ENCODE results near the gene MKRN2.
"Not testable (repeated sequence)": the region's sequence is repeated elsewhere in the genome, so short reads cannot be mapped to it uniquely, and the experiment has no call there.

MKRN2 gene

DNA sequence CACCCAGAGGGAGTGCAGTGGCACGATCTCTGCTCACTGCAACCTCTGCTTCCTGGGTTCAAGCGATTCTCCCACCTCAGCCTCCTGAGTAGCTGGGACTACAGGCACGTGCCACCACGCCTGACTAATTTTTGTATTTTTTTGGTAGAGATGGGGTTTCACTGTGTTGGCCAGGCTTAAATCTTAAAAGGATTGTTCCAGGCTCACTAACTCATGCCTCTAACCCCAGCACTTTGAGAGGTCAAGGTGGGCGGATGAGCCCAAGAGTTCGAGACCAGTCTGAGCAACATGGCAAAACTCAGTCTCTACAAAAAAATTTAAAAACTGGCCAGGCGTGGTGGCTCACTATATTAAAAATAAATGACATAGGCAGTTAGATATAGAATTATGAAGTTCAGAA is 74.0 kb downstream of the MKRN2 start:
- not testable (repeated sequence) for DNase-seq (ENCODE audit: low read depth)

DNA sequence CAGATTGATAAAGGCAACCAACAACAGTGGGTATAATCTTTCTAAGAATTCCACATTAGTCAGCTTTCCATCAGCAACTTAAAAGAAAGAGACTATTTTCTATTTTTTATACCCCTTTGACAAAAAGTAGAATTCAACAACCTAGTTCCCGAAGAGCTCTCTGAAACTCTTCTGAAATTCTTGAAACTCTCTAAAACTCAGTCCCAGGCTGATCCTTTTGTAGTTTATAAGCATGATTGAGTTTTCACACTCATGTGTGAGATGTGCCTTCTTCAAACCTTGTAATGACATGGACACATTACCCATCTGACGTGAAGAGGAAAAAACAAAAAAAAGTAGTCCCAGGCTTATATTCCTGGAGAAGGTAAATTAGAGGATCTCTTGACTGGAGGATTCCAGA is 75.6 kb downstream of the MKRN2 start:
- DNase-seq (ENCODE audit: low read depth) = no peak

DNA sequence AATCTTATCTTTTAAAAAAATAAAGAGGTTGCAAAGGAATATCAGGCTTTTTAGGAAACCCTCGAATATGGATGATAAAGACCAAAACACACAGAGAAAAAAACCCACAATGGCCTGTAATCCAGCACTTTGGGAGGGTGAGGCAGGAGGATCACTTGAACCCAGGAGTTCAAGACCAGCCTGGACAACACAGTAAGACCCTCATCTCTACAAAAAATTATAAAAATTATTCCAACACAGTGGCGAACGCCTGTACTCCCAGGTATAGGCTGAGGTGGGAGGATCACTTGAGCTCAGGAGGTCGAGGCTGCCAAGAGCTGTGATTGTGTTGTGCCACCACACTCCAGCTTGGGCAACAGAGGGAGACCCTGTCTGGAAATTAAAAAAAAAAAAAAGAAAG is 76.2 kb downstream of the MKRN2 start:
- DNase-seq (ENCODE audit: low read depth) = no peak

Data from T-helper 22 cell (primary cell).